Endothelial cell of umbilical vein (primary cell): ENCODE data around the gene KCNK16. TPM values are rescaled to one million over a fixed set of nuclear protein-coding genes. Genes with fewer than 3 reads are reported as not detected.

Source experiments
- BruUV-seq: library from RNA; stranded (reverse); fragments of 400-500 nt; replicated peaks from 2 replicates; lab custom pipeline; 2021; lab: Mats Ljungman, UMichigan
- CTCF ChIA-PET: fragments of 300-600, 350-600 bp; sonication (Branson Sonifier 250); formaldehyde crosslinking; loops from one replicate; lab custom pipeline; 2021; ENCODE audit warnings: antibody characterized with exemption, inconsistent platforms; lab: Charles Lee
- POLR2A ChIA-PET: fragments of 300-600, 350-600 bp; sonication (Branson Sonifier 250); formaldehyde crosslinking; loops from one replicate; lab custom pipeline; 2021; ENCODE audit warnings: antibody characterized with exemption, inconsistent platforms; lab: Charles Lee
- DNase-seq: peaks from one replicate; pipeline ENCODE4 v3.0.0-alpha.2; 2011; ENCODE audit warnings: low read depth, low spot score
- FAIRE-seq: peaks from 2 replicates; lab custom pipeline; 2011; peaks lifted over from hg19 to GRCh38; lab: Jason Lieb, UNC
- H2AFZ ChIP-seq: 2 replicates; pipeline ENCODE4 v1.6.0; 2012; ENCODE audit warnings: low read depth, low read length, control low read depth, inconsistent platforms
- H3K27ac ChIP-seq: 2 replicates; pipeline ENCODE4 v1.5.1; 2011; ENCODE audit warnings: low read depth, mild to moderate bottlenecking, control low read depth, low read length, moderate library complexity; ENCODE audit not compliant: insufficient read depth
- H3K27me3 ChIP-seq, 2 experiments: 2 replicates each; pipeline versions ENCODE4 v1.6.0 to v1.6.1; 2011; ENCODE audit warnings: low read length in 2 of 2, mixed read lengths in 1 of 2; ENCODE audit not compliant: control insufficient read depth in 2 of 2, insufficient read depth in 2 of 2
- H3K36me3 ChIP-seq, 2 experiments: 2 replicates in 1 of 2; 3 replicates in 1 of 2; pipeline ENCODE4 v1.5.1; 2011; ENCODE audit warnings: low read length in 2 of 2, mild to moderate bottlenecking in 1 of 2, moderate library complexity in 1 of 2; ENCODE audit not compliant: control insufficient read depth in 2 of 2, insufficient read depth in 2 of 2; ENCODE audit errors: extremely low read depth in 1 of 2
- H3K4me1 ChIP-seq: 3 replicates; pipeline ENCODE4 v1.5.1; 2011; ENCODE audit warnings: mild to moderate bottlenecking, low read length; ENCODE audit not compliant: control insufficient read depth, insufficient read depth; ENCODE audit errors: extremely low read depth
- H3K4me2 ChIP-seq: 2 replicates; pipeline ENCODE4 v1.6.1; 2011; ENCODE audit warnings: low read length, control low read depth, mixed read lengths; ENCODE audit not compliant: insufficient read depth
- H3K4me3 ChIP-seq, 3 experiments: fragments of 200-600 bp in 1 of 3; sonication (generic), shearing (Covaris generic) in 1 of 3; replicated peaks in 1 of 3; 2 replicates each; pipeline ENCODE4 v1.5.1; 2011 to 2016; ENCODE audit warnings: control low read depth in 3 of 3, low read length in 3 of 3, mild to moderate bottlenecking in 2 of 3, inconsistent platforms in 1 of 3, low read depth in 1 of 3, moderate library complexity in 1 of 3; ENCODE audit not compliant: insufficient read depth in 1 of 3
- H3K79me2 ChIP-seq: 2 replicates; pipeline ENCODE4 v1.6.0; 2012; ENCODE audit warnings: low read length, inconsistent platforms; ENCODE audit not compliant: control insufficient read depth, insufficient read depth
- H3K9ac ChIP-seq: replicated peaks from 2 replicates; pipeline ENCODE3; 2011; ENCODE audit warnings: low read length, control low read depth; ENCODE audit not compliant: insufficient read depth; ENCODE audit errors: extremely low read depth
- H3K9me1 ChIP-seq: replicated peaks from 3 replicates; pipeline ENCODE4 v1.6.0; 2011; ENCODE audit warnings: mild to moderate bottlenecking, low read length; ENCODE audit not compliant: control insufficient read depth, insufficient read depth; ENCODE audit errors: extremely low read depth
- H3K9me3 ChIP-seq: replicated peaks from 2 replicates; pipeline ENCODE4 v1.5.1; 2012; ENCODE audit warnings: low read length, inconsistent platforms; ENCODE audit not compliant: control insufficient read depth, insufficient read depth
- H4K20me1 ChIP-seq: replicated peaks from 2 replicates; pipeline ENCODE3; 2011; ENCODE audit warnings: mild to moderate bottlenecking, low read length; ENCODE audit not compliant: control insufficient read depth, insufficient read depth; ENCODE audit errors: extremely low read depth
- CTCF ChIP-seq, 2 donors: IDR thresholded peaks; 1 replicate in 1 of 2; 2 replicates in 1 of 2; pipeline ENCODE4 v1.5.1; 2011; ENCODE audit warnings: low read length in 2 of 2, mild to moderate bottlenecking in 2 of 2, moderate library complexity in 2 of 2, control low read depth in 1 of 2, inconsistent platforms in 1 of 2, low read depth in 1 of 2; ENCODE audit not compliant: insufficient read depth in 1 of 2; ENCODE audit errors: extremely low read depth in 1 of 2
- EZH2 ChIP-seq: IDR thresholded peaks from 2 replicates; pipeline ENCODE4 v1.6.1; 2012; ENCODE audit warnings: borderline replicate concordance, low read depth, mild to moderate bottlenecking, moderate library complexity, low read length, inconsistent platforms; ENCODE audit not compliant: severe bottlenecking
- FOS ChIP-seq: IDR thresholded peaks from 2 replicates; pipeline ENCODE4 v1.6.1; 2011; ENCODE audit warnings: mild to moderate bottlenecking, low read length, moderate library complexity, borderline replicate concordance; ENCODE audit not compliant: insufficient read depth
- GATA2 ChIP-seq: IDR thresholded peaks from 2 replicates; pipeline ENCODE4 v1.7.0; 2011; ENCODE audit warnings: low read depth, mild to moderate bottlenecking, moderate library complexity, mixed read lengths, low read length; ENCODE audit not compliant: insufficient read length, insufficient read depth
- JUN ChIP-seq: IDR thresholded peaks from 2 replicates; pipeline ENCODE4 v1.6.1; 2011; ENCODE audit warnings: borderline replicate concordance, low read depth; ENCODE audit not compliant: insufficient read length, insufficient read depth
- MAX ChIP-seq: IDR thresholded peaks from 2 replicates; pipeline ENCODE4 v1.6.1; 2011; ENCODE audit not compliant: insufficient read depth, insufficient read length
- MYC ChIP-seq: IDR thresholded peaks from one replicate; pipeline ENCODE4 v1.6.1; 2011; ENCODE audit warnings: mild to moderate bottlenecking, low read depth, low read length
- POLR2A ChIP-seq: IDR thresholded peaks from 2 replicates; pipeline ENCODE4 v1.6.1; 2012; ENCODE audit warnings: low read depth, mild to moderate bottlenecking, control low read depth, low read length
- POLR2AphosphoS5 ChIP-seq: IDR thresholded peaks from 2 replicates; pipeline ENCODE4 v1.6.1; 2012; ENCODE audit warnings: low read depth, mild to moderate bottlenecking, control low read depth, low read length, moderate library complexity; ENCODE audit not compliant: insufficient read depth
- dilution Hi-C: fragments of 300-500 bp; cut with MboI; formaldehyde crosslinking; loops from one replicate; pipeline ENCODE4 v1.15.0; 2019; ENCODE audit warnings: low sequenced_read_pairs; ENCODE audit not compliant: extremely low pct_ligation_motif_present
- intact Hi-C: fragments of 100-400 bp; cut with micrococcal nuclease; formaldehyde crosslinking; loops from one replicate; pipeline ENCODE4 v1.10.0; 2022
- polyA plus RNA-seq, 4 experiments: library from polyadenylated mRNA; depleted of rRNA in 3 of 4; stranded (reverse) in 3 of 4; unstranded in 1 of 4; fragments of >200 nt; gene quantifications; 2 replicates each; pipeline versions ENCODE4 v1.2.1 to v1.2.3, GENCODE V29; 2011 to 2012; ENCODE audit warnings: missing spikeins in 1 of 4
- total RNA-seq: library from RNA; stranded (reverse); gene quantifications from 2 replicates; pipeline ENCODE4 v1.2.3, GENCODE V29; 2021

Gene KCNK16
- total and polyA plus RNA-seq, 2 donors (not counting 3 experiments of a cell fraction or from before 2014, with no cell fraction given), result not detected

- Histone ChIP-seq H3K27me3 (no peaks in the 10 kb centered on the region), H3K36me3 (no peaks in the 10 kb centered on the region), H3K9me3 (no peaks in the 10 kb centered on the region), H4K20me1 (no peaks in the 10 kb centered on the region), H3K4me3 (no peak overlapping the region), H3K9ac (no peak overlapping the region), H3K4me2 (no peak overlapping the region), H2AFZ (no peak overlapping the region), H3K27ac (no peak overlapping the region), H3K9me1 (no peaks in the 10 kb centered on the region), H3K79me2 (no peaks in the 10 kb centered on the region), H3K4me1 (no peaks in the 10 kb centered on the region)
- no TSS peak for BruUV-seq
- DNase-seq, result no peak
- ChIA-PET CTCF (no interaction called here), POLR2A (no interaction called here)
- intact Hi-C loops, result no loop called here
- dilution Hi-C loops, result no loop called here
- TF ChIP-seq FOS (no peak), JUN (no peak), EZH2 (no peak), POLR2A (no peak), POLR2AphosphoS5 (no peak), MAX (no peak), MYC (no peak), GATA2 (no peak), CTCF (IDR thresholded peaks at IDR 0.05; ENCODE audit: extremely low read depth in 1 of 2, insufficient read depth in 1 of 2, low read depth in 1 of 2, low read length in 2 of 2) (no peak)
- no peak for FAIRE-seq
These were observed 49.1 kb downstream of the KCNK16 start for GRCh38 chr6:39273406-39273821.
